ENCODE data around the gene CDKN1C.
"Not testable (repeated sequence)": the region's sequence is repeated elsewhere in the genome, so short reads cannot be mapped to it uniquely, and the experiment has no call there.

Gene CDKN1C

DNA sequence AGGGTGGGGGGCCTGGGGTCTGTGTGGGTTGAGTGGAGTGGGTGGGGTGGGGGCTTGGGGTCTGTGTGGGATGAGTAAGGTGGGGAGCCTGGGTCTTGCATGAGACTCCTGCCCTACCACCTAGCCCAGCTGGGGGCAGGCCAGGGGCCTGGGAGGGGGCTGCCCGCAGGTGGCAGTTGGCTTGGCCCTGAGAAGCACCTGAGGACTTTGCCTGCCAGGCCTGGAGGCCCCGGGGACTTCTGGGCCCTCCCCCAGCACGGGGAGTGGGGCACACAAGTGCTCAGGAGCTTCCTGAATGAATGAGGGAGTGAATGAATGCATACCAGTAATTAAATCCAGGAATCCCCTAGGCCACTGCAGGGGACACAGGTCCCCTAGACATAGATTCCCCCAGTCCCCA, 37.1 kb upstream of the CDKN1C start:
- DNase-seq: no peak

DNA sequence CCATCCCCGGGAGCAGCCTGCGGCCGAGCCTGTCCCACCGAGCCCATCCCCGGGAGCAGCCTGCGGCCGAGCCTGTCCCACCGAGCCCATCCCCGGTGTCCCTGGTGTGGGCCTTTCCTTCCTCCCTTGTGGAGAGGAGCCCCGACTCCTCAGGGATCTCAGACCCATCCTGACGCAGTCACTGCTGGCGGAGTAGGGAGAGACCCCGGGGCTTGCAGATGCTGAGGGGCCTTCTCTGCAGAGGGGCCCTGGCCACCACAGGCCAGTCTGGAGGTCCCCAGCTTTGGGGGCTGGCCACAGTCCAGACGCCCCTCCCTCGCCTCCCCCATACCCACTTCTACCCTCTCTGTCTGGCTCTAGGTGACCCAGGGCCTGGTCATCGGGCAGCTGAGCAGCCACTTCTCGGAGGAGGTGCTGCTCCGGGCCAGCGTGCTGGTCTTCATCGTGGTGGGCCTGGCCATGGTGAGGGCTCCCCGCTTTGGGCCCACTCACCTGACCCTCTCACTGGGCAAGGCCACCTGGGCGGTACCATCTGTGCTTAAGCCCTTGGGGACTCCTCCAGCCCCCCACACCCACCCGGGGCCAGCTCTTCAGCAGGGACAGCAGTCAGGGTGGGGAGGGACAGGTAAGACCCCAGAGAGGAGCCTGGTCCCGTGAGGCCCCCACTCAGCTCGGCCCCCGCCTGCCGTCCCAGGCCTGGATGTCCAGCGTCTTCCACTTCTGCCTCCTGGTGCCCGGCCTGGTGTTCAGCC, 36.3 kb upstream of the CDKN1C start:
- no peak for DNase-seq

DNA sequence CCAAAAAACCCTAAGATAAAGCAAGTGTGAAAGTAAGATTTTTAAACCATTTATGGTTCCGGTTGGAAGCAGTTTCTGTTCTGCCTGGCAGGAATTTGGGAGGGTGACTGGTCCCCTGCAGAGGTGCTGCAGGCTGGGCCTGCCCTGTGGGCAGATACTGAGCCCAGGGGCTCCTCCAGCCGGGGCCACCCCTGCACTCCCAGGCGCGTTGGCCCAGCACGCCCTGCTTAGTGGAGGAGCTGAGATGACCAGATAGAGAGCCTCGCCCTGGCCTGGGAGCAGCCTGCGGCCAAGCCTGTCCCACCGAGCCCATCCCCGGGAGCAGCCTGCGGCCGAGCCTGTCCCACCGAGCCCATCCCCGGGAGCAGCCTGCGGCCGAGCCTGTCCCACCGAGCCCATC, 35.7 kb upstream of the CDKN1C start:
- DNase-seq: no peak

DNA sequence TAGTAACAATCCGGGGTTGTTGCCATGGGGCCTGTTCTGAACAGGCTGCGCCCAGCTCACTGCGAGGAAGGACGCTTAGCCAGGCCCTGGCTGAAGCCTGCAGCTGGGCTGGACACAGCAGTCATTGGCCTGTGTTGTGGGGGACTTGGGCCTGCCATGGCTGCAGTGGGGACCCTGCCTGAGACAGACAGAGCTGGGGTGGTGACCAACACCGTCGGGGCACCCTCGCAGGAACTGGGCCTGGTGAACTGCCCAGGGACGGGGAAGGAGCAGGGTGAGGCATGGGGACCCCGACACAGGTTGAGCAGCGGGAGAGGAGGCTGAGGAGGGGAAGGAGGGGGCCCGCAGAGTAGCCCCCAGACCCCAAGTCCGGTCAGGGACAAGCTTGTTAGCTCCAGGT, 34.8 kb upstream of the CDKN1C start:
- DNase-seq: no peak

DNA sequence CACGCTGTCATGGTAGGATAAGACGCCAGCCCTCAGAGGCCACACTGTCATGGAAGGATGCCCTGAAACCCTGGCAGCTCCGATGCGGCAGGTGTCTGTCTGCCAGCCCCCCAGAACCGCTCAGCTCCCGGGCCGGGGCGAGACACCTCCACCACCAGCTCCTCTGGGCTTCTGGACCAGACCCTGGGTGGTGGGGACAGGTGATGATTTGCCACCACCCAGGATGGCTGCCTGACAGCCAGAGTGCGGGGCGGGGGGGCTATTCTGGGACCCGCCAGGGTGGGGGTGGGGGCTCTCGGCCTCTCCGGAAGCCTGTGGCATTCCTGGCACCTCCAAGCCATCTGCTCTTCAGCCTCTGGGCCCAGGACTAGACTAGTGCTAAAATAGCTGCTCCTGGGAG, 34.3 kb upstream of the CDKN1C start:
- DNase-seq: no peak

DNA sequence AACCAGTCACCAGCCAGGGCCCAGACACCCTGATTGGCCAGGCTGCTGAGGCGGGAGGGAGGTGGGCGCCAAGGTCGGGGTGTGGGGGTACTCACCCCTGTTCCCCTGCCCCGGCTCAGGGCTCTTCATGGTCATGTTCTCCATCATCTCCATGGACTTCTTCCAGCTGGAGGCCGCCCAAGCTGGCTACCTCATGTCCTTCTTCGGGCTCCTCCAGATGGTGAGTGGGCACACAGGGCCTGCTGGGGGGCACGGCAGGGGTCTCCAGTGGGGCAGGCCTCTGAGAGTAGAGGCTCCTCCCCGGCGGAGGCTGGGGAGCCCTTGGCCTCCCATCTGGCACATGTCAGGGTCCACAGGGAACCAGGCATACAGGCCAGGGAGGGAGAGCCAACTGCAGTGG, 33.6 kb upstream of the CDKN1C start:
- no peak for DNase-seq

DNA sequence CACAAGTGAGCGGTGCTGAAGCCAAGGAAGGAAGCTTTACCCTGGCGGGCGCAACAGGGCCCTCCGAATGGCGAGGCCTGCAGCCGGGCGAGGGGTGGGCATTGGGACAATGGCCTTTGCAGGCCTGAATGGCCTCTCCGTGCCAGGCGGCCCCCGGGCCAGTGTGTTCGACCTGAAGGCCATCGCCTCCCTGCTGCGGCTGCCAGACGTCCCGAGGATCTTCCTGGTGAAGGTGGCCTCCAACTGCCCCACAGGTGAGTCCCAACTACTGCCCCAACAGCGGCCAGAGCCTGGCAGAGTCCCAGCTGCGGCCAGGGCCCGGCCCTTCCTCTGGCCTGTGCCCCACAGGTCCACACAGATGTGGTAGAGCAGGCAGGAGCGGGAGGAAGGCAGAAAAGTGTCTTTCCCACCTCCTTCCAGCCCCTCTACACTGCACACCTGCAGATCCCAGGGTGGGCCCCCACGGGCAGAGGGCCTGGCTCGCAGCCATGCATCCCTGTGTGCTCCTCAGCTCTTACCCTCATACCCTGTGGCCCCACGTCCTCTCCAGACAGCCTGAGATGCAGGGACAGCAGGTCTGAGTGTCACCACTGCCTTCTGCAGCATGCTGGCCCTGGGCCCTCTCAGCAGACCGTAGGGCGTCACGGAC, 32.4 kb upstream of the CDKN1C start:
- DNase-seq: no peak

DNA sequence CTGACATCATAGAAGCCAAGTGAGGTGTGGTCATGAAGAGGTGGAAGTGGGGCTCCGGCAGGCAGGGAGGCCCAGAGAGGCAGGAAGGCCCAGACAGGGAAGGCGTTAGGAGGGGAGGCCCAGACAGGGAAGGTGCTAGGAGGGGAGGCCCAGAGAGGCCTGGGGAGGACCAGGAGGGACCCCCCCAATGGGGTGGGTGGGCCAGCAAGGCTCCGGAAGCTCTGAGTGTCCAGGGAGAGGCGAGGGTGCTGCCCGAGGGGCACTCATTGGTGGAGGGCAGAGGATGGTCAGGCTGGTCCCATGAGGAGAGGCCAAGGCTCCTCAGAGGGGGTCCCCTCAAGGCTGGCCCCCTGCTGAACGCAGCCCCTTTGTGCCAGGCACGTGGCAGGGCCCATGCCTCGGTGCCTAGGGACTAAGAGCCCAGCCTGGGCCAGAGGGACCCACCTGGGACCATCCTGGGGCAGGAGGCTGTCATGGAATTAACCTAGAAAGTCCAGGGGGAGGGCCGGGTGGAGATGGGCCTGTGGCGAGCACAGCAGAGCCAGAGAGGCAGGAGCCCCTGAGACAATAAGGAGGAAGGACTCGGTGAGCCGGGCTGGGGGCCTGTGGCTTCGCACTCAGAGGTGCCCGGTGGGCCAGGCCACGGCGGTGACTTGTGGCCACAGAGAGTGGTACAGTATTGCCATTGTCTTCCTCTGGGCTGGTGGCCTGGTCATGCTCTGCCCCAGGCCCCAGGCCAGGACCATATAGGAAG, 31.5 kb upstream of the CDKN1C start:
- no peak for DNase-seq

DNA sequence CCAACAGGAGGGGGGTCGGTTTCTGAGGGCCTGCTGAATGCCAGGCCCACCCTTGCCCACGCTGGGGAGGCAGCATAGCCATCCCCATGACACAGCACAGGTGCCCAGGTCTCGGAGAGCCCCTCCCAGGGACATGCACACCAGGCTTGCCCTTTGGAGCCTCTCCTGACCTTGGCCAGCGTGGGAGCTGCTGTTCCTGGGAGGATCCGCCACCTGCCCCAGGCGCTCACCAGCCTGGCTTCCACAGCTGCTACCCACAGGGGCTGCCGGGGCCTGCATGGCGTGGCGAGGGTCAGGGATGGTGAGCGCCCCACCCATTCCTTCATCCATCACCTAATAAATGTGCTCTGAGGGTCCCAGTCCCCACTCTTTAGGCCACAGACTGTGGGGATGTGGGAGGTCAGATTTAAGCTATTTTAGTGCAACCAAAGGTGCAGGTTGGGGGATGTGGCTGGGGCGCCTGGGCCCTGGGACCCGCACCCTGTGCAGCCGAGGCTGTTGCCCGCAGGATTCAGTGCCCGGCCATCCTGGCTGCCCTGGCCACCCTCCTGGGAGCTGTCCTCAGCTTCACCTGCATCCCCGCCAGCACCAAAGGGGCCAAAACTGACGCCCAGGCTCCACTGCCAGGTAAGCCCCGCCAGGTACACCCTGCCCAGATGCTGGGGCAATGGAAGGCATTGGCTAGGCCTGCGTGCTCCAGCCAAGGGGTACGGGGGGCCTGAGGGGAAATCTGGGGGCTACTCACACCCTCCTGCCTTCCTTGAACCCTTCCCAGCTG, 30.7 kb upstream of the CDKN1C start:
- DNase-seq: no peak

DNA sequence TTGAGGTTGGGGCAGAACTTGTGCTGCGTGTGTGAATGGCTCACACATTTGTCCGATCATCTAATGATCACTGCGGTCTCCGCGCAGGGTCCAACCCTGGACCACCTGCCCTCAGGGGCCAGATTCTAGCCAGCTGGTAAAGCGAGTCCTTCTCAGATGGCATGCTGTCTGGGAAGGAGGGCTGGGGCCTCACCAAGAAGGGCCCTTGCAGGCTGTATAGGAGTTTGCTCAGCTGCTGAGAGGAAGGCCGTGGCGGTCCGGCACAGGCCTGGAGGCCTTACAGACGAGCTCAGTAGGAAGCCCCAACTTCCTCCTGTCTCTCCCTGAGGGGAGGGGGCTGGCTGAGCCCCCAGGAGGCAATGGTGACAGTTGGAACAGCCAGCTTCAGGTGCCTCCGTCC, 29.9 kb upstream of the CDKN1C start:
- no peak for DNase-seq

DNA sequence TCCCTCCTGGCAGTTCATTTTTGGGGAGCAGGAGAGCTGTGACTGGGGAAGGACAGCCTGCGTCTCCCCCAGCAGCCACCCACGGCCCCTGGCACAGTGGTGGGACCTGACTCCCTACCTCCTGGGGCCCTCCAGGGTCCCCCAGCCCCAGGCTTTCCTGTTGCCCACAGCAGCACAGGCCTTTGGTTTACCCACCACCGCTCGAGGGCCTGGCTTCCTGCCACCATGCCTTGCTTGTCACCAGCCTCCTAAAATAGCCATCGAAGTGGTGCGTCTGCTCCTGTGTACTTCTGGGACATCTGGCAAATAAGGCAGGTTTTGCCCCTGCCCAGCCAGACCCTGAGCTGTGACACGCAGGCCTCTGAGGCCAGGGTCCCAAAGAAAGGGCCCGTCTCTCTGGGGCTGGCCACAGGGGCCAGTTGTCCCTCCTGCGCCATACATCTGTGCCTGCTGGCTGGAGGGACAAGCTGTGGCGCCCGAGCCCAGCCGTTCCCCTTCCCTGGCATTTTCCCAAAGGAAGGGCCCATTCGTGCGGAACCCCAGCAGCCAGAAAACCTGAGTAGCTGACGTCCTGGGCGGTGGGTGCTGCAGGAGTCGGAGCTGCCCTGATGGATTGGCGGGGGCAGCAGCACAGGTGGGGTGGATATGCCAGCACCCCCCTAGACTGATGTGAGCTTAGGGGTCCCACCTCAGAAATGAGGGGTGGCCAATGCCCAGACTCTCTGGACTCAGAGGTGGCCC, 29.1 kb upstream of the CDKN1C start:
- no peak for DNase-seq

DNA sequence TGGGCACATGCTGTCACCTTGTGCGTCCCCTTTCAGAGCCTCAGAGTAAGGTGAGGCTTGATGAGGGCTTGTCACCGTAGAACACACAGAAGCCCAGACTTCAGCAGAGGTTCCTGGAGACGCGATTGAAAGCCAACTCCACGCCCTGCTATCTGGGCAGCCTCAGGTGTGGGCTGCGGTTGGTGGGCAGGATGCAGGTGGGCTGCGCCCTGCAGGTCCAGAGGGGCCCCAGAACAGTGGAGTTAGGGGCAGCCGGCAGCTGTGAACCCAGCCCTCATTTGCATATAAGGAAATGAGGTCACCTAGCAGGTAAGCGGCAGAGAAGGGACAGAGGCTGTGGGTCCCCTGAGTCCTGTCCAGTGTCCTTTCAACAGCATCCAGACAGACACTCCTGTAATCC, 28.2 kb upstream of the CDKN1C start:
- DNase-seq: no peak

DNA sequence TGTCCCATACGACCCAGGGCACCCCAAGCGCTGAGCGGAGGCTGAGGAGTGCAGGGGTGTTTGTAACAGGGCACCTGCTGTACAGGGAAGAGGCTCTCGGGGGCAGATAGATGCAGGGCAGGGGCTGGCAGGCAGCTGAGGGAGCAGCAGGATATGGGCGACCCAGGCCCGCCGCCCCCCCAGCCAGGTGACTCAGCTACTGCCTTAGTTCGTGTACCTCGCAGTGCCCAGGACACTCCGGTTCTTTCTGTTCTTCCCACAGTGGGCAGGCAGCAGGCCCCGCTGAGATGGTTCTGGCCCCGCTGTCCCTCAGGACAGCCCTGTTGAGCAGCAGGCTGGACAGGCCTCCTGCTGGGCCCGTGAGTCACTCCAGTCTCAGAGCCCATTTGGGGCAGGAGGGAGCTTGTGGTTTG, 27.4 kb upstream of the CDKN1C start:
- DNase-seq: no peak

DNA sequence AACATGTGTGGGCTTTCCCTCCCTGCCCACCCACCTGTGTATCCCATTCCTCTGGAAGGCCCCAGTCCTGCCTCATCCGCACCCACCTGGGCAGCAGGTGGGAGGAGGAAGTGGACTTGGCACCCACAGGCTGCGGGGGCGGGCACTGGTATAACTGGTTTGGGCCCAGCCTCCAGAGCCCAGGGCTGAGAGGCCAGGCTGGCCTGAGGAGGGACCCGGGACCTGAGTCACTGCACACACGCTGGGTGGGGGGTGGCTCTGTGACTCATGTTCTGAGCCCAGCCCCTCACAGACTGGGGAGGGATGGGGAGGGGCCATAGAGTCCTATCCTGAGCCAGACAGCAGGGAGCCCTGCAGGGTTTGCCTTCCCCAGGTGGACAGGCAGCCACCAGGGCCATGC, 26.9 kb upstream of the CDKN1C start:
- no peak for DNase-seq

DNA sequence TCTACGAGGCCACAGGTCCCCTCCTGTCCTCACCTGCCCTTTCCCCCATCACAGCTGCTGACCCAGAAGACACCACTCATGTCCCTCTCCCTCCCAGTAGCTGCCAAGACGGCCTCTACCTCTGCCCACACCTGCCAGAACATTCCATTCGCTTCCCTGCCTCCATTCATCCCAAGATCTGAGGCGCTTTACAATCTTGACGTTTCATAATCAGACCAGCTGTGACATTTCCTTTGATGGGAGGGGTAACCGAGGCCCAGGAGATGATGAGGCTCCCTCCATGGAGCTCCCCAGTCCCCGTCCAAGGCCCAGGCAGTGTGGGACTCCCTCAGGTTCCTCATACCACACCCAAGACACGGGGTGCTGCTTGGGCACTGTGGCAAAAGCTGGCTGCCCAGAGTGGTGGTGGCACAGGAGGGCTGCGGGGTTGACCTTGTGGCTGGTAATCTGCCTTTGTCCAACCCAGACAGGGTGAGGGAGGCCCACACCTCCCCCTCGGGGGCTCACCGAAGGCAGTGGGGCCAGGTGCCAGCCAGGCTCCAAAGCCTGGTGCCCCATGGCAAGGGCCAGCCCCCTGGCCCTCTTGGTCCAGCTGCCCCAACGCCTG, 26.3 kb upstream of the CDKN1C start:
- DNase-seq: no peak

DNA sequence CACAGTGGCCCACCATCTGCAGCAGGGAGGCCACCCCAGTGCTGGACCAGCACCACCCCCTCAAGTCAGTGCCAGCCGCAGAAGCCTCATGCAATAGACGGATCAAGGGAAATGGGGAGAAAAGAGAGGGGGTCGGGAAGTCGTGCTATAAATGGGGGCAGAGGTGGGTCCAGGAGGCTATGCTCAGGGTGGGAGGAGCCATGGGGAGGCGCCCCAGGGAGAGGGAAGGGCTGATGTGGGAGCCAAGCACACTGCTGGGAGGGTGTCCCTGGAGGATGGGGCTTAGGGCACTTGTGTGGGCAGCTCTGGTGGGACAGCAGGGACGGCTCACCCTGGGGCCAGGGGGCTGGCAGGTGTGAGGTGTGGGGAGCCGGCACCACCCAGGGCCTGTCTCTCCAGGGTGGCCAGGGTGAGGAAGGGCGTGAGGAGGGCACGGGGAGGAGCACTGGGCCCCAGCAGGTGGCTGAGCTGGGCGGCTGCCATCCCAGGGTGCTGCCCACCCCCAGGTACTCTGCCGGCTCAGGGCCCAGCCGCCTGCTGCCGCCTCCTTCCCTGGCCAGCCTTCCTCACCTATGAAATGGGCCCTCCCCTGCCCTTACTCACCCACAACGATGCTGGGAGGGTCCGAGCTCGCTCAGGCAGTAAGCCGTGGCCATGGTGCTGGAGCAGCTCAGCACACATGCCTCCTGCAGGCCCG, 25.7 kb upstream of the CDKN1C start:
- DNase-seq: no peak

DNA sequence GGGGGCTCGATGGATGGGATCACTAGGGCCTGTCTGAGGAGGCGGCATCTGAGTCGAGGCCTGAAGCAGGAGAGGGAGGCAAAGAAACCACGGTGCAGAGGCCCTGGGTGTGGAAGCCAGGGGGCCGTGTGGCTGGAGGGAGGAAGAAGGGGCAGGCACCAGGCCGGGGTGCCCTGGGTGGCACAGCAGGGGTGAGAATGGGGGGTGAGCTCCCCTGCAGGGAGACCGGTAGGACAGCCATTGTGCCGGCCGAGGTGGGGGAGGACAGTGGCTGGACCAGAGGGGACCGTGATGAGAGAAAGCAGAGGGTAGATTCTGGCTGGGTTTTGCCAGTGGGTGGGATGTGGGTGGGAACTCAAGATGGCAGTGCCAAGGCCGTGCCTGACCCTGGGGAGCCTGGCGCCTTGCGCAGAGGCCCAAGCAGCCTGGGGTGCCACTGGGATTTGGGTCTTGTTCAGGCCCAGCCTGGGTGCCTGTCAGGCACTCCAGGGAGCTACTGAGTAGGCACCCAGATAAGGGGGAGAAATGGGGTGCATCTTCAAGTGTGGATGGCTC, 24.9 kb upstream of the CDKN1C start:
- no peak for DNase-seq

DNA sequence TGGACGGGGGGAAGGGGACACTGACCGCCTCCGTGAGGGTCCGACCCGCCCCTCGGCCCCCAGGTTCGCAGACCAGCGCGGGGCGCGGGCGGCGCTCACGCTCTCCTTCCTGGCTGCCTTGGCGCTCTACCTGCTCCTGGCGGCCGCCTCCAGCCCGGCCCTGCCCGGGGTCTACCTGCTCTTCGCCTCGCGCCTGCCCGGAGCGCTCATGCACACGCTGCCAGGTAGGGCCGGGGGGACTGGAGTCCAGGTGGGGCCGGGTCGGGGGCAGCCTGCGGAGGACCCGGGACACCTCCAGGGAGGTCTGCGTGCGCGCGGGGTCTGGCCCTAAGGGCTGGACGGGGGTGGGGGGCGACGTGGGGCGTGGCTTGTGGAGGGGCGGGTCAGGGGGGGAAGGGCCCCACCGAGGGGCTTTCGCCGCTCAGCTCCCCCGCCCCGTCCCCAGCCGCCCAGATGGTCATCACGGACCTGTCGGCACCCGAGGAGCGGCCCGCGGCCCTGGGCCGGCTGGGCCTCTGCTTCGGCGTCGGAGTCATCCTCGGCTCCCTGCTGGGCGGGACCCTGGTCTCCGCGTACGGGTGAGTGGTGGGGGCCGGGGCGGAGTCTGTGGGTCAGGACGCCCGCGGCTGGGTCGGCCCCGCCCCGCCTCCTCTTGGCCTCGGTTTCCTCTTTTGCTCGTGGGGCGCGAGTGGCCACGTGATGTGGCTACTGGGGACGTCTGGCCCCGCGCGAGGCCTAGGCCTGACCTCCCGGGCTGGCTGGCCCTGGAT, 23.7 kb upstream of the CDKN1C start:
- no peak for DNase-seq

DNA sequence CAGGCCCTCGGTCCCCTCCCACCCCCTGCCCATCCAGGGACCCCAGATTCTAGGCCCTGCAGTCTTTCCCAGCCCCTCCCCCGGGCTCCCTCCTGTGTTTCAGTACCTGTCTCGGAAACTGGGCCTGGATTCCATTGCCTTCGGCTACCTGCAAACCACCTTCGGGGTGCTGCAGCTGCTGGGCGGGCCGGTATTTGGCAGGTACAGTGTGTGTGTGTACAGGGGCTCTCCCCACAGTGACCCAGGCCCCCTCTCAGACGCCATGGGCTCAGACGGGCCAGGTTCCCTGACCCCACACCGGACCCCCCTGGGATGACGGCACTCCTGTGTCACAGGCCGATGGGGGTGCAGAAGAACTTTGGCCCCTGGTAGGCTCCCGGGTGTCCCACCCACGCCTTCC, 22.6 kb upstream of the CDKN1C start:
- DNase-seq: no peak

DNA sequence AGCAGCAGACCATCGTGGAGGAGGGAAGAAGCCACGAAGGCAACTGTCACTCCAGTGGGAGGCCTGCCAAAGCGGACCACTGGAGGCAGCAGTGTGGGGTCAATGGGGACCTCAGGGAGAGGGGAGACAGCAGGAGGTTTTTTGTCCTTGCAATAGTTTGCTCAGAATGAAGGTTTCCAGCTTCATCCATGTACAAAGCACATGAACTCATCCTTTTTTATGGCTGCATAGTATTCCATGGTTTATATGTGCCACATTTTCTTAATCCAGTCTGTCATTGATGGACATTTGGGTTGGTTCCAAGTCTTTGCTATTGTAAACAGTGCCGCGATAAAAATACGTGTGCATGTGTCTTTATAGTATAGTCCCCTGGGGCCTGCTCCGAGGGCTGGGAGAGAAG, 19.7 kb upstream of the CDKN1C start:
- not testable (repeated sequence) for DNase-seq
